Endothelial cell (in vitro differentiated cells): Measurements from ENCODE around the gene DNAH8. TPM values are rescaled to one million over a fixed set of nuclear protein-coding genes. Genes with fewer than 3 reads are reported as not detected.

ENCODE experiments used
- DNase-seq: peaks from one replicate; pipeline ENCODE4 v3.0.0; 2021; ENCODE audit warnings: low spot score
- H3K27ac Mint-ChIP-seq: one replicate; pipeline ENCODE4 v1.8.0; 2021; ENCODE audit warnings: mixed read lengths, inconsistent platforms; ENCODE audit not compliant: unreplicated experiment
- H3K27me3 Mint-ChIP-seq: one replicate; pipeline ENCODE4 v1.8.0; 2021; ENCODE audit warnings: mild to moderate bottlenecking, moderate library complexity, mixed read lengths, inconsistent platforms; ENCODE audit not compliant: unreplicated experiment
- H3K36me3 Mint-ChIP-seq: one replicate; pipeline ENCODE4 v1.8.0; 2021; ENCODE audit warnings: mild to moderate bottlenecking, low read depth, mixed read lengths, inconsistent platforms; ENCODE audit not compliant: unreplicated experiment
- H3K4me1 Mint-ChIP-seq: one replicate; pipeline ENCODE4 v1.8.0; 2021; ENCODE audit warnings: mild to moderate bottlenecking, mixed read lengths, inconsistent platforms; ENCODE audit not compliant: unreplicated experiment
- H3K4me3 Mint-ChIP-seq: one replicate; pipeline ENCODE4 v1.8.0; 2021; ENCODE audit warnings: mild to moderate bottlenecking, mixed read lengths, inconsistent platforms; ENCODE audit not compliant: unreplicated experiment
- H3K9me3 Mint-ChIP-seq: one replicate; pipeline ENCODE4 v1.8.0; 2021; ENCODE audit warnings: mixed read lengths, inconsistent platforms; ENCODE audit not compliant: unreplicated experiment
- total RNA-seq: library from RNA; stranded (reverse); fragmentation: NEBNext Ultra II Directional; extraction: Animal tissue kit (Norgen Biotek cat#: 25700); gene quantifications from one replicate; pipeline ENCODE4 v1.2.1, GENCODE V29; 2021; ENCODE audit not compliant: unreplicated experiment
- TF ChIP-seq, protein P1 (sequence below): fragments of 200-600 bp; sonication (generic); IDR thresholded peaks from one replicate; pipeline ENCODE4 v1.5.0; 2021; ENCODE audit warnings: antibody characterized with exemption; ENCODE audit not compliant: unreplicated experiment

The DNAH8 gene
- total RNA-seq, 1 donor from 2014 or later, result 0.05 TPM

DNA sequence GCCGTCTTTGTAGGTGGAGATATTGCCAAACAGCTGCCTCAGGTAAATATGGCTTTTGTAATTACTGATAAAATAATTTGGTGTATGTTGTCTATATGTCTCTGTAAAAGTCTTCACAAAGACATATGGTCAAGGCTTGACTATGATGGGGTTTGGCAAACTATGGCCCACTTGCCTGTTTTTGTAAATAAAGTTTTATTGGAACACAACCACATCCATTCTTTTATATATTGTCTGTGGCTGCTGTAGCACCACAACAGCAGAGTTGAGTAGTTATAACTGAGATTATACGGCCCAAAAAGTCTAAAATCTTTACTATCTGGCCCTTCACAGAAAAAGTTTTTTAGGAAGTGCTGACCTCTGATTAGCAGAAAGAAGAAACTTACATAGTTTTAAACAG lies 133.6 kb downstream of the DNAH8 start:
- no peak overlapping the region for H3K27ac Mint-ChIP-seq
- H3K9me3 Mint-ChIP-seq, result no peaks in the 10 kb centered on the region
- H3K4me1 Mint-ChIP-seq, result peaks cover 4% of the 10 kb centered on the region
- H3K4me3 Mint-ChIP-seq, result no peak overlapping the region
- TF ChIP-seq, protein P1, sequence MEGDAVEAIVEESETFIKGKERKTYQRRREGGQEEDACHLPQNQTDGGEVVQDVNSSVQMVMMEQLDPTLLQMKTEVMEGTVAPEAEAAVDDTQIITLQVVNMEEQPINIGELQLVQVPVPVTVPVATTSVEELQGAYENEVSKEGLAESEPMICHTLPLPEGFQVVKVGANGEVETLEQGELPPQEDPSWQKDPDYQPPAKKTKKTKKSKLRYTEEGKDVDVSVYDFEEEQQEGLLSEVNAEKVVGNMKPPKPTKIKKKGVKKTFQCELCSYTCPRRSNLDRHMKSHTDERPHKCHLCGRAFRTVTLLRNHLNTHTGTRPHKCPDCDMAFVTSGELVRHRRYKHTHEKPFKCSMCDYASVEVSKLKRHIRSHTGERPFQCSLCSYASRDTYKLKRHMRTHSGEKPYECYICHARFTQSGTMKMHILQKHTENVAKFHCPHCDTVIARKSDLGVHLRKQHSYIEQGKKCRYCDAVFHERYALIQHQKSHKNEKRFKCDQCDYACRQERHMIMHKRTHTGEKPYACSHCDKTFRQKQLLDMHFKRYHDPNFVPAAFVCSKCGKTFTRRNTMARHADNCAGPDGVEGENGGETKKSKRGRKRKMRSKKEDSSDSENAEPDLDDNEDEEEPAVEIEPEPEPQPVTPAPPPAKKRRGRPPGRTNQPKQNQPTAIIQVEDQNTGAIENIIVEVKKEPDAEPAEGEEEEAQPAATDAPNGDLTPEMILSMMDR, result no peak
- no peaks in the 10 kb centered on the region for H3K36me3 Mint-ChIP-seq
- H3K27me3 Mint-ChIP-seq, result no peaks in the 10 kb centered on the region
- DNase-seq, result no peak

DNA sequence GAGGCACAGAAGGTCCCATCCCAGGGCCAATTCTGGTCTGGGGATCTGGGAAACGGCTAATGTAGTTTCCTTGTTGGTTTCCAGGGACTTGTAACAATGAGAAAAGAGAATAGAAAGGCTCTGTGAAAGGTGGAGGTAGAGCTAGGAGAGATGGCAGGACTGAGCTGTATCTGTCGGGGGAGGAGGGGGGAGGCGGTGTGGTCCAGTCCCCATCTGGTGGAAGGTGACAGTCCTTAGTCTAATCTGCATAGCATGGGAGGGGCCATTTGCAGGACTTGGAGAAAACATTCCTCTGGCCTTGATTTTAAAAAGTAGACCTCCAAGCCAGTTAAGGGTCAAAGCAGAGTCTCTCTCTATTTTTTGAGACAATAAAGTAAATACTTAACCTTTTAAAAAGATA lies 137.1 kb downstream of the DNAH8 start:
- no peaks in the 10 kb centered on the region for H3K9me3 Mint-ChIP-seq
- H3K27ac Mint-ChIP-seq, result no peak overlapping the region
- DNase-seq, result no peak
- no peaks in the 10 kb centered on the region for H3K36me3 Mint-ChIP-seq
- no peaks in the 10 kb centered on the region for H3K4me1 Mint-ChIP-seq
- H3K4me3 Mint-ChIP-seq, result no peak overlapping the region
- TF ChIP-seq, protein P1, result no peak
- H3K27me3 Mint-ChIP-seq, result no peaks in the 10 kb centered on the region

DNA sequence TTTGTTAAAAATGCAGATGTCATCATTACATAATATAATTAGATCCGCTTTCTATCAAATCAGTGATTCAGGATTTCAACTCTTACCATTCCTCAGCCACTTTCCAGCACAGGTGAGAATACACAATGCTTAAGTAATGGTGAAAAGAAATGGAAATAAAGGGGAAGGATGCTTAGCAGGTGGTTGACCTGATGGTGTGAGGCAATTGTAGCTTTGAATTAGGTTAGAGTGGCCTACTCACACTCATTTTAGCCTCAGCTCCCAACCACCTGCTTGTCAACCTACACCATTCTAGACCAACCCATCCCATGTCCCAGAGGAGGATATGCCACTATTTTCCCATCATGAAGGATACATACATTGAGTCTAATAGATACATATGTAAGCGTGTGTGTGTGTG lies 138.1 kb downstream of the DNAH8 start:
- DNase-seq, result no peak
- no peak overlapping the region for H3K4me3 Mint-ChIP-seq
- TF ChIP-seq, protein P1, result no peak
- H3K27me3 Mint-ChIP-seq, result no peaks in the 10 kb centered on the region
- no peaks in the 10 kb centered on the region for H3K36me3 Mint-ChIP-seq
- H3K4me1 Mint-ChIP-seq, result no peaks in the 10 kb centered on the region
- no peak overlapping the region for H3K27ac Mint-ChIP-seq
- H3K9me3 Mint-ChIP-seq, result no peaks in the 10 kb centered on the region

DNA sequence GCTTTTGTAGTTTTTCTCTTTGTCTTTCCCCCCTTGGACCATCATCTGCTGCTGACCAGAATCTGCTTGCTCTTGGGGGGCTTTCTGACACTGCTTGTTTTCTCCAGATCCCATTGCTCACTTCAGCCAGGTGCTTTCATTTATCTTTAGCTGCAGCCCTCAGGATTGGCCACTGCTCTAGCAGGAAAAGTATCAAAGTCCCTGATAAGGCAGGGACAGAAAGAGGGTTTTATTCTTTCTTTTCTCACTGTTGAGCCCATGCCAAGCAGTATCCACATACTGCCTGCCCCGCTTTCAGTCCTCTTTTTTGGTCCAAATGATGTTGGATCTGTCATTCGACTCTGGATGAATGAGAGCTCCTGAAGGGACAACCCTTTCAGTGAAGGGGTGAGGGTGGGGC lies 141.4 kb downstream of the DNAH8 start:
- TF ChIP-seq, protein P1, result no peak
- Mint-ChIP-seq H3K27me3 (no peaks in the 10 kb centered on the region), H3K36me3 (no peaks in the 10 kb centered on the region), H3K4me1 (no peaks in the 10 kb centered on the region), H3K4me3 (no peak overlapping the region), H3K9me3 (no peaks in the 10 kb centered on the region), H3K27ac (no peak overlapping the region)
- DNase-seq, result no peak

DNA sequence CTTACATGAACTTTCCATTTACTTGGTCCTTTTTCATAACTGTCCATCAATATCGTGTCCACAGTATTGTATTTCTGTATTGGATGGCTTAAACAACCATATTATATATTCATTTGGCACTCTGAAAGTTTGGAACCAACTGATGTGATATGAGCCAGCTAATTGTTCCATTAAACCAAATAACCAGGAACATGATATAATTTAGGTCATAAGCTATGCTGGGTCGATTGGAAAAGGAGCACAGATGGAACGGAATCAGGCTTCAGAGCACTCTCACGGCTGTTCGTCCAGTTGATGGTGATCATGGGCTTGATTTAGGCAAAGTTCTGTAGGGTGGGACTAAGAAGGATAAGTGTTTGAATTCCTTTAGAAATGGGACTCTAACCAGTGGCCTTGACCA lies 142.7 kb downstream of the DNAH8 start:
- Mint-ChIP-seq H3K4me3 (no peak overlapping the region), H3K27me3 (no peaks in the 10 kb centered on the region), H3K36me3 (no peaks in the 10 kb centered on the region), H3K9me3 (no peaks in the 10 kb centered on the region), H3K4me1 (no peaks in the 10 kb centered on the region), H3K27ac (no peak overlapping the region)
- DNase-seq, result no peak
- TF ChIP-seq, protein P1, result no peak
